ENCODE results near the gene TBC1D1. TPM values are rescaled to one million over a fixed set of nuclear protein-coding genes. Genes with fewer than 3 reads are reported as not detected.

Gene TBC1D1
- polyA plus RNA-seq, 3 donors, result 23.3 to 70.0 (median 31.5) TPM

- Mint-ChIP-seq H3K4me1 (peaks cover 40% of the 10 kb centered on the region), H3K27me3 (ENCODE audit: low read depth in 3 of 3) (peaks cover 0 to 2% (median 0%) of the 10 kb centered on the region in 3 donors), H3K4me3 (no peak overlapping the region), H3K36me3 (peaks cover 54 to 56% of the 10 kb centered on the region in 2 donors), H3K27ac (no peak overlapping the region), H3K9me3 (no peaks in the 10 kb centered on the region)
- WGBS (ENCODE audit: insufficient coverage), result 100% methylated on average over 1 of the region's 3 CpGs
- Histone ChIP-seq H3K9ac (ENCODE audit: insufficient read depth, low read length, poor library complexity, severe bottlenecking) (no peak overlapping the region), H4K20me1 (ENCODE audit: insufficient read depth, low read length) (peaks cover 99% of the 10 kb centered on the region), H3K4me3 (replicated peaks in 1 of 3; ENCODE audit: low read depth in 2 of 3, low read length in 3 of 3) (no peak overlapping the region), H3K27ac (ENCODE audit: low read depth in 1 of 2, low read length in 2 of 2) (no peak overlapping the region), H3K4me2 (replicated peaks; ENCODE audit: extremely low read depth, low read length, poor library complexity, severe bottlenecking) (no peak overlapping the region), H3K4me1 (ENCODE audit: control insufficient read depth in 1 of 2, insufficient read depth in 2 of 2, low read length in 2 of 2) (peaks cover 12 to 13% of the 10 kb centered on the region in 2 donors), H3K9me3 (replicated peaks in 1 of 2; ENCODE audit: control insufficient read depth in 1 of 2, insufficient read depth in 1 of 2, low read length in 2 of 2) (no peaks in the 10 kb centered on the region), H3K36me3 (replicated peaks in 1 of 2; ENCODE audit: control insufficient read depth in 1 of 2, insufficient read depth in 2 of 2, low read length in 2 of 2) (peaks cover 18 to 65% of the 10 kb centered on the region in 2 donors), H3K27me3 (ENCODE audit: control insufficient read depth in 2 of 2, insufficient read depth in 2 of 2, low read length in 2 of 2) (no peaks in the 10 kb centered on the region), H3K79me2 (ENCODE audit: insufficient read depth, low read length) (peaks cover 93% of the 10 kb centered on the region), H2AFZ (ENCODE audit: insufficient read depth, low read depth, low read length, poor library complexity, severe bottlenecking) (no peak overlapping the region)
- no peak for DNase-seq
- TF ChIP-seq CTCF (IDR thresholded peaks at IDR 0.05), result no peak
- intact Hi-C loops (cut with micrococcal nuclease), result no loop called here
These were observed 13.9 kb downstream of the TBC1D1 start for GRCh38 chr4:37904824-37905223.

GRCh38 chr4:37905533-37906169 lies 14.8 kb downstream of the TBC1D1 start:
- H3K27ac Mint-ChIP-seq, result no peak overlapping the region
- Histone ChIP-seq H3K36me3 (replicated peaks in 1 of 2; ENCODE audit: control insufficient read depth in 1 of 2, insufficient read depth in 2 of 2, low read length in 2 of 2) (peaks cover 18 to 66% of the 10 kb centered on the region in 2 donors), H3K4me3 (replicated peaks in 1 of 3; ENCODE audit: low read depth in 2 of 3, low read length in 3 of 3) (no peak overlapping the region), H3K27ac (ENCODE audit: low read depth in 1 of 2, low read length in 2 of 2) (no peak overlapping the region), H3K27me3 (ENCODE audit: control insufficient read depth in 2 of 2, insufficient read depth in 2 of 2, low read length in 2 of 2) (no peaks in the 10 kb centered on the region), H3K4me2 (replicated peaks; ENCODE audit: extremely low read depth, low read length, poor library complexity, severe bottlenecking) (no peak overlapping the region), H3K79me2 (ENCODE audit: insufficient read depth, low read length) (peaks cover 92% of the 10 kb centered on the region), H3K9ac (ENCODE audit: insufficient read depth, low read length, poor library complexity, severe bottlenecking) (no peak overlapping the region), H3K9me3 (replicated peaks in 1 of 2; ENCODE audit: control insufficient read depth in 1 of 2, insufficient read depth in 1 of 2, low read length in 2 of 2) (no peaks in the 10 kb centered on the region), H4K20me1 (ENCODE audit: insufficient read depth, low read length) (peaks cover 93% of the 10 kb centered on the region), H3K4me1 (ENCODE audit: control insufficient read depth in 1 of 2, insufficient read depth in 2 of 2, low read length in 2 of 2) (peaks cover 12 to 13% of the 10 kb centered on the region in 2 donors), H2AFZ (ENCODE audit: insufficient read depth, low read depth, low read length, poor library complexity, severe bottlenecking) (no peak overlapping the region)
- H3K36me3 Mint-ChIP-seq, result peaks cover 49 to 54% of the 10 kb centered on the region in 2 donors
- H3K9me3 Mint-ChIP-seq, result no peaks in the 10 kb centered on the region
- H3K27me3 Mint-ChIP-seq (ENCODE audit: low read depth in 3 of 3), result peaks cover 0 to 2% (median 0%) of the 10 kb centered on the region in 3 donors
- TF ChIP-seq CTCF (IDR thresholded peaks at IDR 0.05), result no peak
- WGBS (ENCODE audit: insufficient coverage), result 98% methylated on average over 6 of the region's 7 CpGs
- DNase-seq, result no peak
- no peak overlapping the region for H3K4me3 Mint-ChIP-seq
- H3K4me1 Mint-ChIP-seq, result peaks cover 34% of the 10 kb centered on the region
- intact Hi-C loops (cut with micrococcal nuclease), result no loop called here

Data from CD14-positive monocyte (primary cell).